Loucy (cell line): ENCODE measurements around the gene APBA1.

Experiments
- CTCF ChIP-seq: fragments of 200-600 bp; sonication (generic); conservative IDR thresholded peaks from 2 replicates; pipeline ENCODE4 v1.5.1; 2014; ENCODE audit warnings: mild to moderate bottlenecking, antibody characterized with exemption, low read length
- EZH2phosphoT487 ChIP-seq: fragments of 200-600 bp; IDR thresholded peaks from 2 replicates; pipeline ENCODE4 v1.6.1; 2018; ENCODE audit warnings: antibody characterized with exemption, mild to moderate bottlenecking, moderate library complexity, borderline replicate concordance

DNA sequence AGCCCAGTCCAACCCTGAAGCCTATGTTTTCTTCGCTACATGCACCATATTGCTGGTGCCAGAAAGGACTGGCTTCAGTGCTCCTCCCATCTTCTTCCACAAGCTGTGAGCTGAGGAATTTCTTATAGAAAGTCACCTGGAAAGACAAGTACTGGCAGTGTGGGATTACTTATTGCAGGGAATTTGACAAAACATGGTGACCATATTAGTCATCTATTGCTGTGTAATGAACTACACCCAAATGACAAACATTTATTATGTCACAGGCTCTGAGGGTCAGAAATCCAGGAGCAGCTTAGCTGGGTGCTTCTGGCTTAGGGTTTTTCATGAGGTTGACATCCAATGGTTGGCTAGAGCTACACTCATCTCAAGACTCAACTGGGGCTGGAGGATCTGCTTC lies 271.7 kb downstream of the APBA1 start:
- TF ChIP-seq CTCF, result no peak
- TF ChIP-seq EZH2phosphoT487, result no peak
